Measurements from ENCODE around the gene RNF121.

Gene RNF121

DNA sequence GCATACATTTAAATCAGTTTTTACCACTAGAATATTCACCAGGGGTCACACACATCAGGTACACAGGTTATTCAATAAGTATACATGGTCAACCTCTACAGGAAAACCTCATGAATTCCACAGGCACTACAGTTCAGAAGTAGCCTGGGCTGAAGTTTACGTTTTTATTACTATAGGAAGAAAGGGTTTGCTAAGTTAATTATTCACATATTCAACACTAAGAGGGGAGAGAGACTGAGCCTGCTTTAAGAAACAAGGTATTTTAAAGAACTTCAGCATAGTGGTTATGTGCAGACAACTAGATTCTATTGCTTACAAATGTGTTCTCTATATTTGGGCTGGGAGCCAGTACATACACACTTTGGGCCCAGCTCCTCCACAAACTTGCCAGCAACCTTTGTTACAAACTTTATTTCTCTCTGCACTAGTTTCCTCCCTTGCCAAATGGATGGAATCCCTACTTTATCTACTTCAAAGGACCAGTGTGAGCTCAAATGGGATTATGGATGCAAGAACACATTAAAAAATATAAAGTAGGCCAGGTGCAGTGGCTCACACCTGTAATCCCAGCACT lies 101.7 kb downstream of the RNF121 start:
- DNase-seq, result no peak

DNA sequence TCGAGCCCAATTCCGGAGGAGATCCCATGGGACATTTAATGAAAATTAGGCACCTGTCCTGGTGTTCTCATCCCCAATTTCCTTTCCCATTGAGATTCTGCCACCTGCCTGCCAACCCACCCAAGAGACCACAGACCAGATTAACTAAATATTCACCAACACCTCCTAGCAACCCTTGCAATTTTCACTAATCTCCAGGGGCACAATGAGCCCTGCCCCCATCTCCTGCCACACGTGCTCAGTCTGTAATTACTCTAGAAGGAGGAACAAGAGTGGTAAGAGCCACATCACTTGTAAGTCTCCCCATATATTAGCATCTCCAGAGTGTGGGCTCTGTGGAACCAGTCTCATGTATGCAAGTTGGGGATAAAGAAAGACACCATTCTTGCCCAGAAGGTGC lies 107.8 kb downstream of the RNF121 start:
- DNase-seq, result no peak

DNA sequence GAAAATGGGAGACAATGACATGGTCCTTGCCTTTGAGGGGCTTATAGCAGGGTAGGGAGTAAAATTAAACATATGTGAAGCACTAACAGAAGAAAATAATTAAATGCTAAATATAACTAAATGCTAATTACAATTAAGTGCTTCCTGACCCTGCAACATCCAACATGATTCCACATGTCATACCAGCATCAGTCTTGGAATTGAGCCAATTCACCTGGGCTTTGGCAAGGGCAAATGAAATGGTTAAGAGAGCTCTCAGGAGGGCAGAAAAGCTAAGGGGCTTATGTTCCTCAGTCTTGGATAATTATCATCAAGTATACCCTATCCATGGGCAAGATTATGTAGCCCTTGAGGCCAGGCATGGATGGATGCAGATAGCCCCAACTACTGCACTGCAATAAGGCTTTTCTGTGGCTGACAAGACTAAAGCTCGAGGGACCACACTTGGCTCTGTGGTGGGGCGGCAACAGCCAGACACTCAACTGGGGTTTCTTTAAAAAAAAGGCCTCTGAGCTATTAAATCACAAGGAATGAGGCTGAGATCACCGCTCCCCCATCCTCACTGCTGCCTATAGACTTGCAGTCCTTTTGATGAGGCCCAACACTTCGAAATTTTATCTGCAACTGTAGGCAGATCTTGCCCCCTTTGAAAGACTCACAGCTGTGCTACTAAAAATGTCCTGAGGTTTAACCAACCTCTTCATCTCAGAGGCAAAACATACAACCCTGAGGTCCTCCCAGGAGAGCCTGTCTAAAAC lies 108.9 kb downstream of the RNF121 start:
- peak in 1 of 58 donors; percentile 40 for DNase-seq

DNA sequence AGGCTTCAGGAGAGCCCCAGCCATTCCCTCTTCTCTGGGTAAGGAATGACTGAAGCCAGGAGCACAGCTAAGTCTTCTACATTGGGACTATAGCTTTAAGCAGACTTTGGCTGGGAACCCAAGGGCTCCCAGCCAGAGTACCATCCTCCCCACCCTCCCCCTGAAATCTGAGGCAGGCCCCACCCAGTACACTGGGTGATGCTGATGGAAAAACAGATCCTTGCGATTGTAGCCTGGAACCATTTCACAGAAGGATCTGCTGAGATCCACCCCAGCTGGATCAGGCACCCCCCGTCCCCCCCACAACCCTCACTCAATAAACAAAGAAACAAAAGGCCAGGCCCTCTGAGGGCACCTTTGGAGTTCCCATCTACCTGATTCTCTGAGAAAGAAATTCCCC lies 109.6 kb downstream of the RNF121 start:
- peak in 52 of 58 donors; percentile 18 to 86 (median 55) for DNase-seq

DNA sequence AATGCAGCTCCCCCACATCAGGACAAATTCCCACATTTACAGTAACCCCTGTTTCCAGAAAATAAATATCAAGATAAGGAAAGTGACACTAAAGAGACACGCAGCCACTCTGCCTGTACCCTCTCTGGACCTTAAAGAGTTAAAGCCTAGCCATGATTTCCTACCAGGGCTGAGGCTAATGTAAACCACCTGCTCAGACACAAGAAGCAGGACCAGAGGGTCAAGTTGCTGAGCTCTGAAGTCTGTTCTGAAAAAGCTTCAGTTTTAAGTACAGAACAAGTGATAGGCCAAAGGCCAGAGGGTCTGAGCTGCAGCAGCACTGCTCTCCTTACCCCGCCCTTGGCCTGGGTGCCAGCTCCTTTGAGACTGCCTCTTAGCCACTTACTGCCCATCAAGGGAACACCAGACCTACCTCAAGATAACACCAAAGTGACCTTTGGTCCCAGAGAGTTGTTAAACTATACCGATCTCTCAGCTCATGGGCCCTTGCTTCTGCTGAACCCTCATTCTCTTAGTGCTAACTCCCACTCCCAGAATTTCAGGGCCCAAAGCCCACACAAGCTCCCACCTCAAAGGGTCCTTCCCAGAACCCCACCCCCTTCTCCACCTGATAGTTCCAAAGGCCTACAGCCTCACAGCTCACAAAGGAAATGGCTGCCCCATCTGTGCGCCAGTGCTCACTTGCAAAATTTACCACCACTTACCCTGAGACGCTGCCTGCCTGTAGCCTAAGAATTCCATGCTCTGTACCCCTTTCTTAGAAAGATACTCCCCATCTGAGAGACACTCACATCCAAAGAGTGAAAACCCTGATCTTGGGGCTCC lies 110.4 kb downstream of the RNF121 start:
- peak in 4 of 58 donors; percentile 6 to 36 (median 21) for DNase-seq

DNA sequence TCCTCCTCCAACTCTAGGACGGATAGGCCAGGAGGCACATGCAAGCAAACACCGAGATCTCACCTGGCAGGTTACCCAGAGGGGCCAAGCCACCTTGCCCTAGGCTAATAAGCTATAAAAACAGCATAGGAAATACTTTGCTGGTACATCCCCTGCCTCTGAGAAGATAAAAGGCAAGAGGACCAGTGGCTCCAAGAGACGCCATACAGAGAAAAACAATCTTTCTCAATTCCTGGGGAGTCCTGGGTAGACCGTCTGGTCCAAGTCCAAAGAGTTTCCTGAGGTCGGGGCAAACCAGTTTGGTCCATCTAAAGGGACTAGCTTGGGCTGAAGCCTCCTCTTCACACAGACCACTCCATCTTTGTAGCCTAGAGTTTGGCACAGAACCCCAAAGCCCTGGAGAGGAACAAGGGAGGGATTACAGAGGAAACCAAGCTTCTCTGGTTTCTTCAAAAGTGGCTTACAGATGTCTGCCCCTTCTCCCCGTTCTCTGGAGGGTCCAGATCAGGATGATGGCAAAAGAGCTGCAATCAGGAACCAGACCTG lies 111.1 kb downstream of the RNF121 start:
- DNase-seq, result peak in 7 of 58 donors; percentile 40 to 65 (median 50)

DNA sequence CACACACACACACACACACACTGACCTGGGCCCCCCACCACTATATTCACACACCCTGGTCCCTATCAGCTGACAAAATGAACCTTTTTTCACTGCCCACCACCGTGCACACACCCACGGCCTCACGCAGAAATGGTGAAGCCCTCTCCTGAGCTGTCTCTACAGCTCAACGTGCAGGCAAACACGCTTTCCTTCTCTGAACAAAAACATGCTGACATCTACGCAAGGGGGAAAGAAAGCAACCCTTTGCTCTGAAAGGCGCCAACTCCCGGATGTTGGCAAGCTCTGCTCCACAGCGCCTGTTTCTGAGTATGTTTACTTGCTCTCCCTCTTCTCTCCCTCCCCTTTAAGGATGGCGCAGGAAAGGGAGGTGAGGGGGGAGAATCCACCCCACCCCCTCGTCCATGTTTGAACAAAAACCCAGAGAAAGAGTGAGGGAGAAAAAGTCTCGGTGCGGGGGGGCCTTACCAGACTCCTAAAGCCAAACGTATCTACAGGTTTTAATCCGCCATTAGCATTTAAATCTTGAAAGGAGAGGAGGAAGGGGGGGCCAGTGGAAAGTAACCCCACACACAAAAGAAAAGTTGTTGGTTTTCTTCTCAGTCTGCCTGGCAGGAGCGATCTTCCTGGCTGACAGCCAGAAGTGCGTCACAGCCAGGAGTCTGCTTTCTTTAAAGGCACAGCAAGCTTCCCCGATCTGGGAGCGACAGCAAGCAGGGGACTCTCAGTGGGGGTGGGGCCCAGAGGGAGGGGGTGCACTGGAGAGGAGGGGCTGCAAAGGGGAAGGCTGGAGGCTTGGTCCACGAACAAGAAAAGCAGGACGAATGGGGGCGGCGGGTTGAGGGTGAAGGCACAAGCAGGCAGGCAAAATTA lies 111.9 kb downstream of the RNF121 start:
- peak; percentile 47 to 98 (median 92) for DNase-seq

DNA sequence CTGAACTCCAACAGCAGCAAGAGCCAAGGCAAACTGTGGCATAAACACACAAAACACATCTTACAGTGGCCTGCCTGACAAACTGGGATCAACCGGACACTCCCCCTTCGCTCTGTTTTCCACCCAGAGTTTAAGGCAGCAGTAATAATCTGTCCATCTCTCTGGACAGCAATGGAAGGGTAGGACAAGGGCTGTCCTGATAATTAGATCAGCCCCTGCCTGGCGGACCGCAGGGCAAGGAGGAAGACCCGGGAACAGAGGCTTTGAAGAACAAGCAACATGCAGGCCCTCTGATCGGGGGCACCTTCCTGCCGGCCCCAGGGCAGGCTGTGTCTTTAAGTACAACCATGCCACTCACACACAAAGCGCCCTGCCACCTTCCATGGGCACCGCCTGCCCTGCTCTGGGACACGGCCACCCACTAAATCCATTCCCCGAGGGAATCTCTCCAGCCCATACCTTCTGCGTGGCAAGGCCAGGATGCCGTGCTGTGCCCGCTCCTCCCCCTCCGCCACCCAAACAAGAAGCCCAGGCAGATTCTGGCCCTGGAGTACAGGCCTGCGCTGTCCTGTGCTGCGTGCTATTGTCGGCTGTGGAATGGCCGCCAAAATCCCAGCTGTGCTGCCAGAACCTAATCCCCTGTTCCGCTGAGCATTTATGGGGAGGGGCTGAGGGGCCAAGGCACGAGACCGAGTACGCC lies 112.7 kb downstream of the RNF121 start:
- DNase-seq, result peak; percentile 42 to 92 (median 82)

DNA sequence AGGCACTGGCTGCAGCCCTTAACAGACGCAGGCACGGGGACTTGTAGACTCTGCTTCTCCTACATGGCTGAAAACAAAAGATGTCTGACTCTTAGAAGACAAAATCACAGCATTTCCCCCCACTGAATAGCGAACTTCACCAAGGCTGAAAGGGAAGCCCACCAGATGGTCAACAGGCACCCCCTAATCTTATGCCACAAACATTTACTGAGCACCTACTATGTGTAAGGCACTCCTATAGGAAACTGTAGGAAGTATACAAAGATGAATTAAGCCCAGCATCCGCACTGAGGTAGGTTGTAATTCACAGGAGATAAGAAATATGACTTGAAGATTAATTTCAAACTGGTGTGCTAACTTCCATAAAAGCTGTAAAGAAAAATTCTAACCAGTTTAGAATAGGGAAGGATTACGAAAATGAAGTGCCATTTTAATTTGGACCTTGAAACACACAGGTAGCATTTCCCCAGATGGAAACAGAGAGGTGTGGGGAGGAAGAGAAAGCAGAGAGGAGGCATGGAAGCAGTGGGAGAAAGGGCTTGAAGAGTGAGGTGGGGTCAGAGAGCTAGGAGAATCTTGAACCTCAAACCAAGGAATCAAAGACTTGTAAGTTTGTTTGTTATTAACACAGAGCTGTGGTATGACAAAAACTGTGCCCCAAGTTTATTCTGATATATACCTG lies 113.4 kb downstream of the RNF121 start:
- DNase-seq, result no peak

DNA sequence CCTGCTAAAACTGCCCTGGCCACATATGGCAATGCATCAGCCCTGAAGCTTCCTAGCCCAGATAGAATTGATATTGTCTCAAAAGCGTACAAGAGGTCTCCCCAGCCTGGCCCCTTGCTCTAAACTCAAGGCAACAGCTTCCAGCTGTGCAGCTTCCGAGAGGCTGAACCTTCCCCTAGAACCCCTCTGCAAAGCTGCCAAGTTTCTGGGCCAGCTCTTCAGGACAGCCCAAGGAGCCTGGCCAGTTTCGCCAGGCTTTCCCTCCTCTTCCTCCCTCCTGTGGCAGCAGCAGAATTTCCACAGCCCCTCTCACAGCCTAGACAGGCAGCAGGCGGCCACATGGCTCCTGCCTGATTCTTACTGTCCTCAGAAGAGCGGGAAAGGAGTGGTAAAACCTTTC lies 117.0 kb downstream of the RNF121 start:
- DNase-seq, result peak in 13 of 58 donors; percentile 6 to 56 (median 25)
